ENCODE measurements around the gene TNK1.

DNA sequence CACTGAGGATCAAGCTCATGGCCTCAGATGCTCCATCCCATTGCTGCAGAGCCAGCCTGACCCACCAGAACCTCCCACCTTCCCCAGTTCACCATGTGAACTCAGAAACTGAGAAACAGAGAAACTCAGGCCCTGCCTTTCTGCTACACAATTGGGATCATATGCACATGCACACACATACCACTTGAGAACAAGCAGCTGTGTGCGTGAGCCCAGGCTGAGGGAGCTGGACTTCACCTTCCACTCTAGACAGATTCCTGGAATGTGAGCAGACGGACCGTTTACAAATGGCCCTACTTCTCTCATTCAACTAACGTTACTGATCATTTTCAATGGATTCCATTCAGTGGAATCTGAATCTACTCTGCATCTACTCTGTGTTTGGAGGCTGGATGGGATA is 42.8 kb downstream of the TNK1 start:
- TF ChIP-seq POLR2AphosphoS5 (IDR thresholded peaks at IDR 0.05; ENCODE audit: low read depth, low read length) (no peak), SIN3A (IDR thresholded peaks at IDR 0.05; ENCODE audit: borderline replicate concordance, insufficient read depth, low read length) (no peak), REST (IDR thresholded peaks at IDR 0.05; ENCODE audit: insufficient read depth in 1 of 2, low read depth in 2 of 2, low read length in 2 of 2) (no peak), TAF1 (IDR thresholded peaks at IDR 0.05; ENCODE audit: borderline replicate concordance, insufficient read depth, low read length) (no peak)

All from PFSK-1 (cell line).